Testis (tissue), 3 donors: ENCODE measurements around the gene MYO1E. TPM values are rescaled to one million over a fixed set of nuclear protein-coding genes. Genes with fewer than 3 reads are reported as not detected.

ENCODE experiments used
- DNase-seq: peaks from one replicate; pipeline ENCODE4 v3.0.0-alpha.2; 2019
- H3K27ac ChIP-seq, 2 donors: fragments of 200-600 bp; sonication (generic); one replicate each; pipeline ENCODE4 v1.5.1; 2019
- H3K27me3 ChIP-seq: fragments of 200-600 bp; sonication (generic); one replicate; pipeline ENCODE4 v1.5.1; 2019
- H3K36me3 ChIP-seq: fragments of 200-600 bp; sonication (generic); one replicate; pipeline ENCODE4 v1.5.1; 2017; ENCODE audit warnings: low read depth; ENCODE audit errors: missing control alignments
- H3K4me1 ChIP-seq: fragments of 200-600 bp; sonication (generic); one replicate; pipeline ENCODE4 v1.5.1; 2019
- H3K4me3 ChIP-seq, 2 donors: fragments of 200-600 bp; sonication (generic); one replicate each; pipeline ENCODE4 v1.5.1; 2017 to 2019
- H3K9me3 ChIP-seq: fragments of 200-600 bp; sonication (generic); one replicate; pipeline ENCODE4 v1.5.1; 2017
- CTCF ChIP-seq, 3 experiments: fragments of 450-650 bp in 2 of 3; fragments of 200-600 bp in 1 of 3; sonication (generic) in 1 of 3; IDR thresholded peaks; one replicate each; pipeline ENCODE4 v1.5.1; 2016 to 2019; ENCODE audit warnings: antibody characterized with exemption in 3 of 3, mild to moderate bottlenecking in 2 of 3, moderate library complexity in 1 of 3
- POLR2A ChIP-seq: fragments of 450-650 bp; IDR thresholded peaks from one replicate; pipeline ENCODE4 v1.6.1; 2017; ENCODE audit warnings: antibody characterized with exemption, mild to moderate bottlenecking, moderate library complexity
- whole genome bisulfite sequencing, 2 donors: methylation state at CpG; one replicate each; pipeline ENCODE4 v1.1.5; 2018; 5-methylcytosine and 5-hydroxymethylcytosine counted together
- intact Hi-C: fragments of 100-400 bp; cut with DNase I; formaldehyde crosslinking; loops from one replicate; pipeline ENCODE4 v1.15.1; 2023; ENCODE audit warnings: low total_unique reads
- polyA plus RNA-seq: library from polyadenylated mRNA; stranded (reverse); fragments of 350-450 nt; fragmentation: Illumina TruSeq; extraction: RNeasy Lipid Tissue Mini Kit (QIAGEN cat#74804); gene quantifications from one replicate; pipeline ENCODE4 v1.2.3, GENCODE V29; 2014; ENCODE audit warnings: low read depth, low replicate concordance; ENCODE audit not compliant: insufficient read depth
- total RNA-seq, 2 donors: library from RNA; depleted of rRNA; stranded (reverse); fragments of >200 nt; gene quantifications; one replicate each; pipeline ENCODE4 v1.2.3, GENCODE V29; 2016

The MYO1E gene
- total and polyA plus RNA-seq, 3 donors from 2014 or later = 14.3 to 23.4 (median 22.5) TPM

- Histone ChIP-seq H3K27ac (no peak overlapping the region), H3K36me3 (no peaks in the 10 kb centered on the region), H3K9me3 (no peaks in the 10 kb centered on the region), H3K4me1 (no peaks in the 10 kb centered on the region), H3K27me3 (no peaks in the 10 kb centered on the region), H3K4me3 (no peak overlapping the region)
- TF ChIP-seq CTCF (IDR thresholded peaks at IDR 0.05) (no peak), POLR2A (no peak)
- no peak for DNase-seq
- intact Hi-C loops = no loop called here
- 74 to 78% methylated on average over 8 to 9 of the region's 9 CpGs for WGBS, 2 donors
Observed at GRCh38 chr15:59140422-59141226, 232.0 kb downstream of the MYO1E start.

GRCh38 chr15:59138243-59138642, 234.4 kb downstream of the MYO1E start:
- no peak overlapping the region for H3K27ac ChIP-seq
- H3K4me1 ChIP-seq = no peaks in the 10 kb centered on the region
- H3K36me3 ChIP-seq = no peaks in the 10 kb centered on the region
- intact Hi-C loops = no loop called here
- H3K27me3 ChIP-seq = no peaks in the 10 kb centered on the region
- TF ChIP-seq CTCF (IDR thresholded peaks at IDR 0.05) (peak in 2 of 3 experiments; percentile 18 to 38), POLR2A (no peak)
- no peak overlapping the region for H3K4me3 ChIP-seq
- H3K9me3 ChIP-seq = no peaks in the 10 kb centered on the region
- WGBS, 2 donors = 78 to 100% methylated on average over 2 to 7 of the region's 7 CpGs
- peak; percentile 64 for DNase-seq

- intact Hi-C loops = no loop called here
- no peak for DNase-seq
- TF ChIP-seq CTCF (IDR thresholded peaks at IDR 0.05) (no peak), POLR2A (no peak)
- Histone ChIP-seq H3K4me3 (no peak overlapping the region), H3K27ac (no peak overlapping the region), H3K36me3 (no peaks in the 10 kb centered on the region), H3K27me3 (no peaks in the 10 kb centered on the region), H3K4me1 (no peaks in the 10 kb centered on the region), H3K9me3 (no peaks in the 10 kb centered on the region)
- 67 to 69% methylated on average over 2 of the region's 2 CpGs for WGBS, 2 donors
Observed at GRCh38 chr15:59137566-59137965, 235.1 kb downstream of the MYO1E start.

- Histone ChIP-seq H3K36me3 (no peaks in the 10 kb centered on the region), H3K4me1 (no peaks in the 10 kb centered on the region), H3K4me3 (no peak overlapping the region), H3K27me3 (no peaks in the 10 kb centered on the region), H3K27ac (no peak overlapping the region), H3K9me3 (no peaks in the 10 kb centered on the region)
- no peak for DNase-seq
- intact Hi-C loops = no loop called here
- TF ChIP-seq POLR2A = no peak
- WGBS, 2 donors = 95 to 96% methylated on average over 5 to 6 of the region's 6 CpGs
Observed at GRCh38 chr15:59133929-59134427, 238.7 kb downstream of the MYO1E start.

GRCh38 chr15:59131969-59132562, 240.6 kb downstream of the MYO1E start:
- no peaks in the 10 kb centered on the region for H3K9me3 ChIP-seq
- WGBS, 2 donors = 94 to 96% methylated on average over 3 of the region's 3 CpGs
- H3K36me3 ChIP-seq = no peaks in the 10 kb centered on the region
- H3K27ac ChIP-seq = no peak overlapping the region
- no peaks in the 10 kb centered on the region for H3K27me3 ChIP-seq
- DNase-seq = no peak
- no peaks in the 10 kb centered on the region for H3K4me1 ChIP-seq
- no peak overlapping the region for H3K4me3 ChIP-seq
- intact Hi-C loops = no loop called here
- TF ChIP-seq CTCF (IDR thresholded peaks at IDR 0.05) (no peak), POLR2A (no peak)
